ENCODE measurements around the gene ZDHHC20. TPM values are rescaled to one million over a fixed set of nuclear protein-coding genes. Genes with fewer than 3 reads are reported as not detected.

ZDHHC20 gene
- total RNA-seq, 1 experiment from 2014 or later, result 90.6 TPM

DNA sequence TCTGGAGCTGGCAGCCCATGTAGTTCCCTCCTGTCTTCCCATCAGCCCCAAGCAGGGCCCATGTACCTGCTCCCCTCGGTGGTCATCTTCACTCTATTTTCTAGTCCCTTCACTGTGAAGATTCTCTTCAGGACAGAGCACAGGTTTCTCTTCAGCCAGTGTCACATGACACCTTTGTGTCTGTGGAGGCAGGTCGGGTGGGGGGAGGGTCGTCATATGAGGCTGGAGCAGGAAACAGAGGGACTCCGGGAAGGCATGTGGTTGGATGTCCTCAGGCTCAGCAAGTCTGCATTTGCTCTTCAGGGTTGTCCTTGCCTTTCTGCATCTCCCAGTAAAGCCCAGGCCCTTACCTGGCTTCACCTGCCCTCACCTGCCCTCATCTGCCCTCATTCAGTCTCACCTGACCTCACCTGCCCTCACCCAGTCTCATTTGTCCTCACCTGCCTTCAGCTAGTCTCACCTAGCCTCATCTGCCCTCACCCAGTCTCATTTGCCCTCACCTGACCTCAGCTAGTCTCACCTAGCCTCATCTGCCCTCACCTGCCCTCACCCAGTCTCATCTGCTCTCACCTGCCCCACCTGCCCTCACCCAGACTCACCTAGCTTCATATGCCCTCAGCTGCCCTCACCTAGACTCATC, 120.3 kb downstream of the ZDHHC20 start:
- intact Hi-C loops (cut with micrococcal nuclease; ENCODE audit: unreplicated experiment), result no loop called here
- Mint-ChIP-seq H3K4me3 (ENCODE audit: low read depth, unreplicated experiment) (no peak overlapping the region), H3K36me3 (ENCODE audit: insufficient read depth, unreplicated experiment) (peaks cover 9% of the 10 kb centered on the region), H3K4me1 (ENCODE audit: low read depth, unreplicated experiment) (no peaks in the 10 kb centered on the region), H3K27ac (ENCODE audit: unreplicated experiment) (no peak overlapping the region), H3K27me3 (ENCODE audit: unreplicated experiment) (no peaks in the 10 kb centered on the region), H3K9me3 (ENCODE audit: low read depth, unreplicated experiment) (no peaks in the 10 kb centered on the region)
- CTCF ChIA-PET, result no interaction called here
- BruUV-seq (replicated peaks), result no TSS peak
- no peak for DNase-seq
- TF ChIP-seq, protein P1, sequence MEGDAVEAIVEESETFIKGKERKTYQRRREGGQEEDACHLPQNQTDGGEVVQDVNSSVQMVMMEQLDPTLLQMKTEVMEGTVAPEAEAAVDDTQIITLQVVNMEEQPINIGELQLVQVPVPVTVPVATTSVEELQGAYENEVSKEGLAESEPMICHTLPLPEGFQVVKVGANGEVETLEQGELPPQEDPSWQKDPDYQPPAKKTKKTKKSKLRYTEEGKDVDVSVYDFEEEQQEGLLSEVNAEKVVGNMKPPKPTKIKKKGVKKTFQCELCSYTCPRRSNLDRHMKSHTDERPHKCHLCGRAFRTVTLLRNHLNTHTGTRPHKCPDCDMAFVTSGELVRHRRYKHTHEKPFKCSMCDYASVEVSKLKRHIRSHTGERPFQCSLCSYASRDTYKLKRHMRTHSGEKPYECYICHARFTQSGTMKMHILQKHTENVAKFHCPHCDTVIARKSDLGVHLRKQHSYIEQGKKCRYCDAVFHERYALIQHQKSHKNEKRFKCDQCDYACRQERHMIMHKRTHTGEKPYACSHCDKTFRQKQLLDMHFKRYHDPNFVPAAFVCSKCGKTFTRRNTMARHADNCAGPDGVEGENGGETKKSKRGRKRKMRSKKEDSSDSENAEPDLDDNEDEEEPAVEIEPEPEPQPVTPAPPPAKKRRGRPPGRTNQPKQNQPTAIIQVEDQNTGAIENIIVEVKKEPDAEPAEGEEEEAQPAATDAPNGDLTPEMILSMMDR (IDR thresholded peaks at IDR 0.05; ENCODE audit: unreplicated experiment), result no peak

DNA sequence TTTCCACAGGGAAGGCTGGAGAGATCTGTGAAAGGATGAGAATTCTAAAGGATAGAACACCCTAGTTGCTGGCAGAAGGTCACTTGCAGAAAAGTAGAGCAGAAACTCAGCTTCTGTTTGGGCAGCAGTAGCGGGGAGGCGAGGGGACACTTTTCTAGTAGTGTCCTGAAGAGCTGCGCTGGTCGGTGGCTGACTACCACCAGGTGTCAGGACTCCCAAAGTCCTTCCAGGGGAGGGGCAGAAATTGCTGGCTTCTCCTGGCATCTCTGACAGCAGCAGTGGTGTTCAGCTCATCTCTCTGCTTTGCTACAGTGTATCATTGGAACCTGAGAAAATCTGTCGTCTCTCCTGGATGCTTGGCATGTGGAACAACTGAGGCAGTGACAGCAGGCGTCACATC, 120.9 kb downstream of the ZDHHC20 start:
- DNase-seq, result no peak
- Mint-ChIP-seq H3K4me1 (ENCODE audit: low read depth, unreplicated experiment) (no peaks in the 10 kb centered on the region), H3K27me3 (ENCODE audit: unreplicated experiment) (no peaks in the 10 kb centered on the region), H3K27ac (ENCODE audit: unreplicated experiment) (no peak overlapping the region), H3K4me3 (ENCODE audit: low read depth, unreplicated experiment) (no peak overlapping the region), H3K36me3 (ENCODE audit: insufficient read depth, unreplicated experiment) (peaks cover 9% of the 10 kb centered on the region), H3K9me3 (ENCODE audit: low read depth, unreplicated experiment) (no peaks in the 10 kb centered on the region)
- TF ChIP-seq, protein P1 (IDR thresholded peaks at IDR 0.05; ENCODE audit: unreplicated experiment), result no peak
- CTCF ChIA-PET, result no interaction called here
- no TSS peak for BruUV-seq (replicated peaks)
- intact Hi-C loops (cut with micrococcal nuclease; ENCODE audit: unreplicated experiment), result no loop called here

DNA sequence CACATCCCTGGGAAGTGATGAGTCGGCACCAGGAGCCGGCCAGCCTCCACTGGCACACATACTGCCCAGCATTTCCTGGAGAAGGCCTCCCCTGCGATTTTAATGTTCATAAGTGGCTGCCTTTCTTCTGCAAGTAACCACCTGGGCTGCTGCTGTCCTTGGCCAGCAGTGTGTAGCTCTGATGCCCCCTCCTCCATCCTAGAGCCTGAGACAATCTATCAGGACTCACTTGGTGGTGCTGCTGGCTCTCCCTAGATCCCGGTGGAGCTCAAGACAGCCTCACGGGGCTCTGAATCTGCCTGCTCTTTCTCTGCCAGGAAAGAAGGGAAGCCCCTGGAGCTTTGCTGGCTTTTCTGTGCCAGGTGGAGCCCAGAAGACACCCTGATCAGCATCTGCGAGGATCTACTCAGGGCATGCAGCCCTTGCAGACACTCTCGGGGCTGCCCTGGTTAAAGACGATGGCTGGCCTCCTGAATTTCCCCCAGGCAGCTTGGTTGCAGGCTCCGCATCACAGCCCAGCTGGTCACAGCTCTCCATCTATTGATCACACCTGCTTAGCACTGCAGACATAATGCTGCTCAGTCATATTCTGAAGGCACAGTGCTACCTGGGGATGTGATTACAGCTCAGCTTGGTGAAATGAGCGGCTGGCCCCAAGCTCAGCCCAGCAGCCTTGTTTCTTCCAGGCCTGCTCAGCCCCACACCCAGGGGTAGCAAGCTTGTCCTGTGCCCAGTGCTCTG, 122.3 kb downstream of the ZDHHC20 start:
- TF ChIP-seq, protein P1 (IDR thresholded peaks at IDR 0.05; ENCODE audit: unreplicated experiment), result no peak
- no peak for DNase-seq
- H3K9me3 Mint-ChIP-seq (ENCODE audit: low read depth, unreplicated experiment), result no peaks in the 10 kb centered on the region
- H3K27ac Mint-ChIP-seq (ENCODE audit: unreplicated experiment), result no peak overlapping the region
- H3K4me1 Mint-ChIP-seq (ENCODE audit: low read depth, unreplicated experiment), result no peaks in the 10 kb centered on the region
- no peak overlapping the region for H3K4me3 Mint-ChIP-seq (ENCODE audit: low read depth, unreplicated experiment)
- BruUV-seq (replicated peaks), result no TSS peak
- intact Hi-C loops (cut with micrococcal nuclease; ENCODE audit: unreplicated experiment), result no loop called here
- H3K36me3 Mint-ChIP-seq (ENCODE audit: insufficient read depth, unreplicated experiment), result peaks cover 9% of the 10 kb centered on the region
- H3K27me3 Mint-ChIP-seq (ENCODE audit: unreplicated experiment), result no peaks in the 10 kb centered on the region
- CTCF ChIA-PET, result no interaction called here

DNA sequence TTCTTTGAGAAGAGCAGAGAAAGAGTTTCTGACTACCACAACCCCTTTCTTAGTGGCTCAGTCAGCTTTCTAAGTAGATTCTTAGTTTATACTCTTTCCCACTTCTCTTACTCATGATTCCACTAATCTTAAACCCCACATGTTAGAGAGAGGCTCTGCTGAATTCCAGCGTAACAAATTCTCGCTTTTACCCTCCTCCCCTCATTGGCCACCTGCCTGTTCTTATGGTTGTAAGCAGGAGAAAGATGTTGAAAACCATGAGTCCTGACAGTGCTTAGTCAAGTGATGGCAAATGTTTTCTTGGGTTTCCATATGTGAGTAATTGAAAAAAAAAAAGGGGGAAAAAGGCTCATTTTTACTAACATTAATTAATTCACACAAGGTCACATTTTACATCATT, 125.9 kb downstream of the ZDHHC20 start:
- CTCF ChIA-PET, result no interaction called here
- intact Hi-C loops (cut with micrococcal nuclease; ENCODE audit: unreplicated experiment), result no loop called here
- Mint-ChIP-seq H3K27ac (ENCODE audit: unreplicated experiment) (no peak overlapping the region), H3K36me3 (ENCODE audit: insufficient read depth, unreplicated experiment) (peaks cover 9% of the 10 kb centered on the region), H3K27me3 (ENCODE audit: unreplicated experiment) (no peaks in the 10 kb centered on the region), H3K9me3 (ENCODE audit: low read depth, unreplicated experiment) (no peaks in the 10 kb centered on the region), H3K4me1 (ENCODE audit: low read depth, unreplicated experiment) (no peaks in the 10 kb centered on the region), H3K4me3 (ENCODE audit: low read depth, unreplicated experiment) (no peak overlapping the region)
- DNase-seq, result no peak
- BruUV-seq (replicated peaks), result no TSS peak
- TF ChIP-seq, protein P1 (IDR thresholded peaks at IDR 0.05; ENCODE audit: unreplicated experiment), result no peak
